Measurements from ENCODE around the gene MMP25.
A peak's percentile ranks its signal among the peaks of the same experiment; 100 is the strongest.
"Not testable (repeated sequence)": the region's sequence is repeated elsewhere in the genome, so short reads cannot be mapped to it uniquely, and the experiment has no call there.

MMP25 gene

GRCh38 chr16:3029491-3030221 is 16.7 kb upstream of the MMP25 start:
- DNase-seq (ENCODE audit: low spot score), result no peak

- DNase-seq (ENCODE audit: low spot score), result no peak
Observed at GRCh38 chr16:3030222-3031212, 15.8 kb upstream of the MMP25 start.

DNA sequence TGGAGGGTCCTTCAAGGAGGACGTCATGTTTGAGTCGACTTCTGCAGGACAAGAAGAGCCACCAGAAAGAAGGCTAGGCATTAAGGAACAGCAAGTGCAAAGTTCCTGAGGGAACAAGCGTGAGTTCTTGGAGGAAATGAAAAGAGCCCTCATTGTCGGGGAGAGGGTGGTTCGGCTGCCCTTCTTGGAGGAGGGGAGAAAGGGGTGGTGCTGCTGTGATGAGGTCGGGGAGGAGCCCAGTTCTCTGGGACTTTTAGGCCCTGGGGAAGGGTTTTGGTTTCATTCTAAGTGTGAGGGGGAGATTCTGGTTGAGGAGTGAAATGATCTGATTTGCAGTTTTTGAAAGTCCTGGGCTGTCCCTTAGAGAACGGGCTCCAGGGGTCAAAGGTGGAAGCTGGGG is 13.7 kb upstream of the MMP25 start:
- no peak for DNase-seq (ENCODE audit: low spot score)

DNA sequence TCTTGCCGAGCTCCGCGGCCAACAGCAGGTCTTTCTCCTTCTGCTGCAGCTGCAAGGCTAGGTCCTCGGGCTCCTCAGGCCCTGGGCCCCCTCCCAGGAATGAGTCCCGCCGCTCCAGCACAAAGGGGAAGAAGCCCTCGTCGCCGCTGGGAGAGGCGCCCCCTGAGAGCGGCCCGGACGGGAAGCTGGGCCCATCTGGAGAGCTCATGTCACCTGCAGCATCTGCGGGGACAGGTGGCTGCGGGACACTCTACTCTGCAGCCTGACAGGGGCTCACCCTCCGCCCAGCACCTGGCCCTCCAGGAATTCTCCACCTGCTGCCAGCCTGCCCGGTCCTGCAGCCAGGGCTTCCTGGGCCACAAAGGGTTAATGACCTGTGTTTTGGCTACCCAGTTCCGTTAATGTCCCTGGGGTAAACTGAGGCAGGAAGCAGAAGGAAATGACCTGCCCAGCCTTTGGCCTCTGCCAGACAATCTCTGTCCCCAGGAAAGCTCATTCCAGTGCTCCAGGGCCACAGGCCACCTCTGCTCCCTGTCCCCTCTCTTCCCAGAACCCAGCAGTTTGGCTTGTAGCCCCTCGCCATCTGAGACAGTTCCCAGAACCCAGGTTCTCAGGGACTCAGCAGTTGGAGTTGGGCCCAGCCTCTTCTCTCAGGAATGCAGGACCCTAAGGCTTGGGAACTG is 10.9 kb upstream of the MMP25 start:
- DNase-seq (ENCODE audit: low spot score), result no peak

DNA sequence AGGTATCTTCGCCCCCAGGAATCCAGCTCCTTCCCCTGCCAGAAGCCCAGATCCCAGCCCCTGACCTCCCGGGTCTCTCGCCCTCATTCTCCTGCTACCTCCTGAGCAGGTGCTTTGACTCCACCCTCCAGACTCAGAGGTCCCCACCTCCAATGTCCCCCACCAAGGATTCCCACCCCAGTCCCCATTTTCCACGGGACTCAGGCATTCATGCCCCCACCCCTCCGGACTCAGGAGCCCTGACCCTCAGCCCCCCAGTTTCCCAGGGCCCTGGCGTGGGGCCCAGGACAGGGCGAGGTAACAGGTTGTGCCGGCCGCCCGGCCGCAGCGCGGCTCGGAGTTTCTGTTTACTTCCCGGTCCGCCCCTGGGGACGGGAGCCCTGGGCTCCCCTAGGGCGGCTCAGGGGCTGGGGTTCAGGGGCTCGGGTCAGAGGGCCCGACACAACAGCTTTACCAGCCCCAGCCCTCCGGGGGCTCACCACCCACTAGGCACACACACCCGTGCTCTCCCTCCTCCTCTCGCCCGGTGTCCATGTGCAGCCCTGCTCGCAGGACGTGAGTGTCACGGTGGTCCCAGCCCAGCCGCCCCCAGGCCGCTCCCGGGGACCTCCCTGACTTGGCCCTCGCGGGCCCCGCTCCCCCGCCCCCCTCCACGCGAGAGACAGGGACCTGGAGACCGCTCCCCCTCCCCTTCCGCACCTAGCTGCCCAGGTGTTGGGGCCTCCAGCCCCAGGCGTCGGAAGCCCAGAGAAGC is 10.2 kb upstream of the MMP25 start:
- no peak for DNase-seq (ENCODE audit: low spot score)

DNA sequence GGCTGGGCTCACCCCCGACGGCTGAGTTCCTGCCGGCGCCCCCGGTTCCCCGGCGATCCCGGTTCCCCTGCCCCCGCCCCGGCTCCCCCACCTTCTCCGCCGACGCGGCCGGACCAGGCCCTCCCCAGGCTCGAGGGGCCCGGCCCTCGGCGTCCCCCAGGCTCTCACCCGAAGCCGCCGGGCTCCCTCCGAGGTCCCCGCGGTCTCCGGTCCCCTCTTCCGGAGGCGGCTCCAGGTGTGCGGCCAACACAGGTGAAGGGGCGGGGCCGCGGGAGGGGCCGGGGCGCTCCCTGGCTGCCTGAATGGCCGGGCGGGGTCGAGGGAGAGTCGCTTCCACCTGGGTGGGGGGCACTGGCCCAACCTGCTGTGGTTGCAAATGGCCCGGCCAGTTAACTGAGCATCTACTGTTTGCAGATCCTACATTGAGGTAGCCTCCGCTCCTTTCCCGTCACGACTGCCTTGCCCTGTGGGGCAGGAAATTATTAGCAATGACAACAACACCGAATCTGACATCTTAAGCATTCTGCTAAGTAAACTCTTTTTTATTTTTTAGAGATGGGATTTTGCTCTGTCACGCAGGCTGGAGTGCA is 9.5 kb upstream of the MMP25 start, which contains the start of gene BICDL2:
TSS of gene BICDL2 (minus strand) at position 219 of the 590 bp plus-strand sequence. CDS start 1,448 bp downstream, outside the sequence.
- no peak for DNase-seq (ENCODE audit: low spot score)

GRCh38 chr16:3038256-3038655 is 8.1 kb upstream of the MMP25 start:
- peak; percentile 57 for DNase-seq (ENCODE audit: low spot score)

- DNase-seq (ENCODE audit: low spot score), result no peak
Observed at GRCh38 chr16:3038896-3039295, 7.5 kb upstream of the MMP25 start.

DNA sequence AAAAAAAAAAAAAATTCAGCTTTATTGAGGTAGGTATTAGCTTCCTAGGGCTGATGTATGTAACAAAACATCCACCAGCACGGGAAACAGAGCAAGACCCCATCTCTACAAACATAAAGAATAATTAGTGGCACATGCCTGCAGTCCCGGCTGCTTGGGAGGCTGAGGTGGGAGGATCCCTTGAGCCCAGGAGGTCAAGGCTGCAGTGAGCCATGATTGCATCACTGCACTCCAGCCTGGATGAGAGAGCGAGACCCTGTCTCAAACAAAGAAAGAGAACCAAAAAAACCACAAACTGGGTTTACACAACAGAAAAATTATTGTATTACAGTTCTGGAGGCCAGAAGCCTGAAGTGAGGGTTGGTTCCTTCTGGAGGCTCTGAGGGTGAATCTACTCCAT is 4.0 kb upstream of the MMP25 start:
- no peak for DNase-seq (ENCODE audit: low spot score)

GRCh38 chr16:3044708-3045107 is 1.7 kb upstream of the MMP25 start:
- DNase-seq (ENCODE audit: low spot score), result no peak

GRCh38 chr16:3046641-3047386 is 453 bp downstream of the MMP25 start:
- no peak for DNase-seq (ENCODE audit: low spot score)

GRCh38 chr16:3047387-3047720 is 993 bp downstream of the MMP25 start:
- DNase-seq (ENCODE audit: low spot score), result no peak

DNA sequence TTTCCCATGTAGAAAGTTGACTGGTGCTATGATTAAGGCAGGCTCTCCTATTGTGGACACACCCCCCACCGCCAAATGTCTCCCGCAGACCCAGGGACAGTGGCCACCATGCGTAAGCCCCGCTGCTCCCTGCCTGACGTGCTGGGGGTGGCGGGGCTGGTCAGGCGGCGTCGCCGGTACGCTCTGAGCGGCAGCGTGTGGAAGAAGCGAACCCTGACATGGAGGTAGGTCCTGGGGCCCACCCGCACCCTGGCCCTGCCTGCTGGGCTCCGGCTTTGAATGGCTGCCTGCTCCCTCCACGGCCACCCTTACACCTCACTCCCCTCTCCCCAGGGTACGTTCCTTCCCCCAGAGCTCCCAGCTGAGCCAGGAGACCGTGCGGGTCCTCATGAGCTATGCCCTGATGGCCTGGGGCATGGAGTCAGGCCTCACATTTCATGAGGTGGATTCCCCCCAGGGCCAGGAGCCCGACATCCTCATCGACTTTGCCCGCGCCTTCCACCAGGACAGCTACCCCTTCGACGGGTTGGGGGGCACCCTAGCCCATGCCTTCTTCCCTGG is 3.6 kb downstream of the MMP25 start:
- DNase-seq (ENCODE audit: low spot score), result no peak

GRCh38 chr16:3050487-3050886 is 4.1 kb downstream of the MMP25 start:
- DNase-seq (ENCODE audit: low spot score), result no peak

- DNase-seq (ENCODE audit: low spot score), result no peak
Observed at GRCh38 chr16:3051009-3051408, 4.6 kb downstream of the MMP25 start.

DNA sequence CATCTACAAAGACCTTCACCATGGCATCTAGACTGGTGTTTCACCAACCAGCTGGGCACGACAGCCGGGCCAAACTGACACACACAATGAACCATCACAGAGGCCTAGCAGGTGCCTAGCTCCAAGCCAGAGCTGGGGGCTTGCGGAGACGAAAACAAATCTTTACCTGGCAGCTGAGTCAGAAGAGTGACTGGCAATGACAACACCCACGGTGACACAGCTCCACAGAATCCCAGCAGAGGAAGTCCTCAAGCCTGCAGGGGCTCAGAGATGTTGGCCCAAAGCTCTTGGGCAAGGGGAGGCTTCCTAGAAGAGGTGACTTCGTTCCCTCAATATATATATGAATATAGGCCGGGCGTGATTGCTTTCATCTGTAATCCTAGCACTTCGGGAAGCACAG is 5.1 kb downstream of the MMP25 start:
- no peak for DNase-seq (ENCODE audit: low spot score)

GRCh38 chr16:3052571-3053329 is 6.4 kb downstream of the MMP25 start:
- not testable (repeated sequence) for DNase-seq (ENCODE audit: low spot score)

- DNase-seq (ENCODE audit: low spot score), result not testable (repeated sequence)
Observed at GRCh38 chr16:3053330-3053710, 7.0 kb downstream of the MMP25 start.

- no peak for DNase-seq (ENCODE audit: low spot score)
Observed at GRCh38 chr16:3054965-3055733, 8.8 kb downstream of the MMP25 start.

Measured in HuH-7 (cell line).